ENCODE measurements around the gene TOMM20.

TOMM20 gene

GRCh38 chr1:235074523-235075047 is 54.1 kb downstream of the TOMM20 start:
- Histone ChIP-seq H3K4me3 (ENCODE audit: low read depth, low read length) (no peak overlapping the region), H3K4me1 (ENCODE audit: control insufficient read depth, insufficient read depth, low read length) (peaks cover 12% of the 10 kb centered on the region), H3K27ac (ENCODE audit: extremely low read depth, low read depth, low read length) (peak overlapping the region; percentile 40; the same call in 1 of the 2 replicates), H3K36me3 (ENCODE audit: control insufficient read depth in 2 of 2, insufficient read depth in 1 of 2, low read length in 2 of 2) (no peaks in the 10 kb centered on the region), H3K9me3 (ENCODE audit: control insufficient read depth, insufficient read depth, low read depth, low read length) (no peaks in the 10 kb centered on the region)
- ChIA-PET CTCF (interaction anchor here (1.1 to 3.0 kb wide), 2 partner anchors 9 to 115 kb away, joined by 3 to 10 read pairs; no protein-coding TSS in a partner anchor), POLR2A (interaction anchor here (1.3 kb wide), 1 partner anchor 8 kb away, joined by 3 read pairs; no protein-coding TSS in a partner anchor)
- TF ChIP-seq ZNF132 (tag by site-specific recombination; IDR thresholded peaks at IDR 0.05; ENCODE audit: borderline replicate concordance) (no peak), ZBTB21 (tag by site-specific recombination; IDR thresholded peaks at IDR 0.05) (no peak), ZNF341 (tag by site-specific recombination; IDR thresholded peaks at IDR 0.05; ENCODE audit: low read depth) (no peak), ZNF777 (tag by site-specific recombination; IDR thresholded peaks at IDR 0.05; ENCODE audit: borderline replicate concordance) (no peak), PRDM1 (tag by site-specific recombination; IDR thresholded peaks at IDR 0.05) (peak; percentile 43; the same call in 1 of the 2 replicates), ZBTB44 (tag by site-specific recombination; IDR thresholded peaks at IDR 0.05) (no peak), ZNF610 (tag by site-specific recombination; IDR thresholded peaks at IDR 0.05; ENCODE audit: borderline replicate concordance) (no peak), GLIS1 (tag by site-specific recombination; IDR thresholded peaks at IDR 0.05) (0 out of 2 replicates have a peak, but pooled peaks have one; percentile 20), ZNF76 (tag by site-specific recombination; IDR thresholded peaks at IDR 0.05; ENCODE audit: borderline replicate concordance, low read depth) (no peak), ZNF433 (tag by site-specific recombination; IDR thresholded peaks at IDR 0.05; ENCODE audit: low read depth) (no peak), ZNF529 (tag by site-specific recombination; IDR thresholded peaks at IDR 0.05; ENCODE audit: insufficient replicate concordance) (no peak), ZNF16 (tag by site-specific recombination; IDR thresholded peaks at IDR 0.05; ENCODE audit: low read depth) (no peak), ZNF626 (tag by site-specific recombination; IDR thresholded peaks at IDR 0.05) (no peak), ZNF747 (tag by site-specific recombination; IDR thresholded peaks at IDR 0.05) (no peak), SP7 (tag by site-specific recombination; IDR thresholded peaks at IDR 0.05) (peak; percentile 72), ZNF280C (tag by site-specific recombination; IDR thresholded peaks at IDR 0.05) (no peak), KLF8 (tag by site-specific recombination; IDR thresholded peaks at IDR 0.05) (no peak), ZNF600 (tag by site-specific recombination; IDR thresholded peaks at IDR 0.05) (peak; percentile 24; the same call in 1 of the 2 replicates)
- TF ChIP-seq, protein P1, sequence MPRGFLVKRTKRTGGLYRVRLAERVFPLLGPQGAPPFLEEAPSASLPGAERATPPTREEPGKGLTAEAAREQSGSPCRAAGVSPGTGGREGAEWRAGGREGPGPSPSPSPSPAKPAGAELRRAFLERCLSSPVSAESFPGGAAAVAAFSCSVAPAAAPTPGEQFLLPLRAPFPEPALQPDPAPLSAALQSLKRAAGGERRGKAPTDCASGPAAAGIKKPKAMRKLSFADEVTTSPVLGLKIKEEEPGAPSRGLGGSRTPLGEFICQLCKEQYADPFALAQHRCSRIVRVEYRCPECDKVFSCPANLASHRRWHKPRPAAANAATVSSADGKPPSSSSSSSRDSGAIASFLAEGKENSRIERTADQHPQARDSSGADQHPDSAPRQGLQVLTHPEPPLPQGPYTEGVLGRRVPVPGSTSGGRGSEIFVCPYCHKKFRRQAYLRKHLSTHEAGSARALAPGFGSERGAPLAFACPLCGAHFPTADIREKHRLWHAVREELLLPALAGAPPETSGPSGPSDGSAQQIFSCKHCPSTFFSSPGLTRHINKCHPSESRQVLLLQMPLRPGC (tag by site-specific recombination; IDR thresholded peaks at IDR 0.05), result no peak
- TF ChIP-seq, protein P2, sequence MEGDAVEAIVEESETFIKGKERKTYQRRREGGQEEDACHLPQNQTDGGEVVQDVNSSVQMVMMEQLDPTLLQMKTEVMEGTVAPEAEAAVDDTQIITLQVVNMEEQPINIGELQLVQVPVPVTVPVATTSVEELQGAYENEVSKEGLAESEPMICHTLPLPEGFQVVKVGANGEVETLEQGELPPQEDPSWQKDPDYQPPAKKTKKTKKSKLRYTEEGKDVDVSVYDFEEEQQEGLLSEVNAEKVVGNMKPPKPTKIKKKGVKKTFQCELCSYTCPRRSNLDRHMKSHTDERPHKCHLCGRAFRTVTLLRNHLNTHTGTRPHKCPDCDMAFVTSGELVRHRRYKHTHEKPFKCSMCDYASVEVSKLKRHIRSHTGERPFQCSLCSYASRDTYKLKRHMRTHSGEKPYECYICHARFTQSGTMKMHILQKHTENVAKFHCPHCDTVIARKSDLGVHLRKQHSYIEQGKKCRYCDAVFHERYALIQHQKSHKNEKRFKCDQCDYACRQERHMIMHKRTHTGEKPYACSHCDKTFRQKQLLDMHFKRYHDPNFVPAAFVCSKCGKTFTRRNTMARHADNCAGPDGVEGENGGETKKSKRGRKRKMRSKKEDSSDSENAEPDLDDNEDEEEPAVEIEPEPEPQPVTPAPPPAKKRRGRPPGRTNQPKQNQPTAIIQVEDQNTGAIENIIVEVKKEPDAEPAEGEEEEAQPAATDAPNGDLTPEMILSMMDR (tag by site-specific recombination; IDR thresholded peaks at IDR 0.05), result no peak
- TF ChIP-seq, protein P3, sequence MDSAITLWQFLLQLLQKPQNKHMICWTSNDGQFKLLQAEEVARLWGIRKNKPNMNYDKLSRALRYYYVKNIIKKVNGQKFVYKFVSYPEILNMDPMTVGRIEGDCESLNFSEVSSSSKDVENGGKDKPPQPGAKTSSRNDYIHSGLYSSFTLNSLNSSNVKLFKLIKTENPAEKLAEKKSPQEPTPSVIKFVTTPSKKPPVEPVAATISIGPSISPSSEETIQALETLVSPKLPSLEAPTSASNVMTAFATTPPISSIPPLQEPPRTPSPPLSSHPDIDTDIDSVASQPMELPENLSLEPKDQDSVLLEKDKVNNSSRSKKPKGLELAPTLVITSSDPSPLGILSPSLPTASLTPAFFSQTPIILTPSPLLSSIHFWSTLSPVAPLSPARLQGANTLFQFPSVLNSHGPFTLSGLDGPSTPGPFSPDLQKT (IDR thresholded peaks at IDR 0.05; ENCODE audit: borderline replicate concordance, low read depth, low read length), result no peak
